Thyroid gland (tissue), 4 donors: ENCODE data around the gene TMEM98. TPM values are rescaled to one million over a fixed set of nuclear protein-coding genes. Genes with fewer than 3 reads are reported as not detected.

Experiments used
- DNase-seq, 2 donors: peaks; one replicate each; pipeline ENCODE4 v3.0.0-alpha.2; 2019
- H3K27ac ChIP-seq, 3 donors: fragments of 200-600 bp; sonication (generic); 1 replicate in 2 of 3; 2 replicates in 1 of 3; pipeline ENCODE4 v1.5.1; 2016 to 2019; ENCODE audit warnings: mild to moderate bottlenecking in 1 of 3, moderate library complexity in 1 of 3
- H3K27me3 ChIP-seq: fragments of 200-600 bp; sonication (generic); one replicate; pipeline ENCODE4 v1.5.1; 2019
- H3K36me3 ChIP-seq, 2 donors: fragments of 200-600 bp; sonication (generic); one replicate each; pipeline ENCODE4 v1.5.1; 2016 to 2019
- H3K4me1 ChIP-seq, 2 donors: fragments of 200-600 bp; sonication (generic); one replicate each; pipeline ENCODE4 v1.5.1; 2017 to 2019
- H3K4me3 ChIP-seq, 3 donors: fragments of 200-600 bp; sonication (generic); replicated peaks in 1 of 3; 1 replicate in 2 of 3; 2 replicates in 1 of 3; pipeline ENCODE4 v1.5.1; 2016; ENCODE audit warnings: mild to moderate bottlenecking in 1 of 3
- H3K9me3 ChIP-seq: fragments of 200-600 bp; sonication (generic); one replicate; pipeline ENCODE4 v1.5.1; 2017
- POLR2A ChIP-seq, 2 donors: fragments of 450-650 bp; IDR thresholded peaks; one replicate each; pipeline ENCODE4 v1.6.1; 2017; ENCODE audit warnings: antibody characterized with exemption in 2 of 2, mild to moderate bottlenecking in 2 of 2, moderate library complexity in 1 of 2
- WGBS, 2 donors: methylation state at CpG; one replicate each; pipeline ENCODE4 v1.1.5; 2017; 5-methylcytosine and 5-hydroxymethylcytosine counted together
- intact Hi-C: fragments of 100-400 bp; cut with DNase I; formaldehyde crosslinking; loops from one replicate; pipeline ENCODE4 v1.15.1; 2023
- total RNA-seq, 4 donors: library from RNA; depleted of rRNA; stranded (reverse); fragments of >200 nt; gene quantifications; one replicate each; pipeline ENCODE4 v1.2.3, GENCODE V29; 2016
- TF ChIP-seq, protein P1 (sequence below), 6 experiments: fragments of 200-600 bp in 3 of 6; fragments of 450-650 bp in 3 of 6; sonication (generic) in 3 of 6; IDR thresholded peaks; one replicate each; pipeline ENCODE4 v1.5.1; 2016 to 2019; ENCODE audit warnings: antibody characterized with exemption in 6 of 6, mild to moderate bottlenecking in 2 of 6, inconsistent platforms in 1 of 6, moderate library complexity in 1 of 6

The TMEM98 gene, protein sequence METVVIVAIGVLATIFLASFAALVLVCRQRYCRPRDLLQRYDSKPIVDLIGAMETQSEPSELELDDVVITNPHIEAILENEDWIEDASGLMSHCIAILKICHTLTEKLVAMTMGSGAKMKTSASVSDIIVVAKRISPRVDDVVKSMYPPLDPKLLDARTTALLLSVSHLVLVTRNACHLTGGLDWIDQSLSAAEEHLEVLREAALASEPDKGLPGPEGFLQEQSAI
- total RNA-seq, result 100 to 1,000 TPM in 1 of 4 donors, 10 to 100 TPM in 3; 57.0 to 121 (median 74.8) TPM

DNA sequence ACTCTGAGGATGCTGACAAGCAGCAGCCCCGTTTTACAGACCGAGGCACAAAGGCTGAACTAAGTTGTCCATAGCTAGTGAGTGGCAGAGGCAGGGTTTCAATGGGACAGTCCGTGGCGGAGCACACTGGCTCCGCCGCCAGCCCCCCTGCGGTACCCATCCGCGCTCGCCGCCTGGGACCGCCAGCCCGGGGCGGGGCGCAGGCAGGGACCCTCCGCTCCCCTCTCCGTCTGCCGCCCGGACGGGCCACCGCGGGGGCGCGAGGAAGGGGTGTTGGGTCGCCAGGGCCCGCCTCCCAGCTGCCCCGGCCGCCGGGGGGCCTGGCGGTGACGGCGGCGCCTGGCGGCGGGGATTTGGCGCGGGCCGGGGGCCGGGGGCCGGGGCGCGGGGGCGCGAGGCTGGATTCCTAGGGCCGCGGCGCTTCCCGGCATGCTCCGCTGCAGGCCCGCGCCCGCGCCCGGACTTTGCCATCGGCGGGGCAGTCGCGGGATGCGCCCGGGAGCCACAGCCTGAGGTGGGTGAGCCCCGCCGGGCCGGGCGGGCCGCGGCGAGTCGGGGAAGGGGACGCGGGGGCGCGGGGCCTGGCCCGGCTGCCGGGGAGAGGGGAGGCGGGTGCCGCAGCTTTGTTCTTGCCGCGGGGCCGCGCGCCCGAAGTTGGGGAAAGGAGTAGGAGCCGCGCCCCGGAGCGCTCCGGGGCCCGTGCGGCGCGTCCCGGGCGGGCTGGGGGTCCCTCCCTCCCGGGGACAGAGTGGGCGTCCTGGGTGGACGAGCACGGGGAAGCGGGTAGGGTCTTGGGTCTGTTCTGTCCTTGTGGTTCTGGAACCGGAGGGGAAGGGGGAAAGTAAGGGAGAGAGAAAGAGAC is at the start of gene TMEM98:
Gene TMEM98, plus strand, starts transcription at position 430 of the 862 bp plus-strand sequence. CDS start 3,376 bp downstream, outside the sequence.
- peak; percentile 32 to 36 for DNase-seq
- Histone ChIP-seq H3K27ac (peak within 1 kb of the TSS in 2 of 3 donors; percentile 61 to 62), H3K4me3 (peak within 1 kb of the TSS; percentile 34 to 65 (median 63)), H3K9me3 (no peaks in the 10 kb centered on the region), H3K36me3 (no peaks in the 10 kb centered on the region), H3K27me3 (no peaks in the 10 kb centered on the region), H3K4me1 (peaks cover 10 to 12% of the 10 kb centered on the region in 2 donors)
- intact Hi-C loops, result no loop called here
- 1 to 2% methylated on average over 18 to 24 of the region's 99 CpGs for WGBS, 2 donors
- TF ChIP-seq, protein P1, sequence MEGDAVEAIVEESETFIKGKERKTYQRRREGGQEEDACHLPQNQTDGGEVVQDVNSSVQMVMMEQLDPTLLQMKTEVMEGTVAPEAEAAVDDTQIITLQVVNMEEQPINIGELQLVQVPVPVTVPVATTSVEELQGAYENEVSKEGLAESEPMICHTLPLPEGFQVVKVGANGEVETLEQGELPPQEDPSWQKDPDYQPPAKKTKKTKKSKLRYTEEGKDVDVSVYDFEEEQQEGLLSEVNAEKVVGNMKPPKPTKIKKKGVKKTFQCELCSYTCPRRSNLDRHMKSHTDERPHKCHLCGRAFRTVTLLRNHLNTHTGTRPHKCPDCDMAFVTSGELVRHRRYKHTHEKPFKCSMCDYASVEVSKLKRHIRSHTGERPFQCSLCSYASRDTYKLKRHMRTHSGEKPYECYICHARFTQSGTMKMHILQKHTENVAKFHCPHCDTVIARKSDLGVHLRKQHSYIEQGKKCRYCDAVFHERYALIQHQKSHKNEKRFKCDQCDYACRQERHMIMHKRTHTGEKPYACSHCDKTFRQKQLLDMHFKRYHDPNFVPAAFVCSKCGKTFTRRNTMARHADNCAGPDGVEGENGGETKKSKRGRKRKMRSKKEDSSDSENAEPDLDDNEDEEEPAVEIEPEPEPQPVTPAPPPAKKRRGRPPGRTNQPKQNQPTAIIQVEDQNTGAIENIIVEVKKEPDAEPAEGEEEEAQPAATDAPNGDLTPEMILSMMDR (IDR thresholded peaks at IDR 0.05), result no peak
- TF ChIP-seq POLR2A (IDR thresholded peaks at IDR 0.05), result no peak

DNA sequence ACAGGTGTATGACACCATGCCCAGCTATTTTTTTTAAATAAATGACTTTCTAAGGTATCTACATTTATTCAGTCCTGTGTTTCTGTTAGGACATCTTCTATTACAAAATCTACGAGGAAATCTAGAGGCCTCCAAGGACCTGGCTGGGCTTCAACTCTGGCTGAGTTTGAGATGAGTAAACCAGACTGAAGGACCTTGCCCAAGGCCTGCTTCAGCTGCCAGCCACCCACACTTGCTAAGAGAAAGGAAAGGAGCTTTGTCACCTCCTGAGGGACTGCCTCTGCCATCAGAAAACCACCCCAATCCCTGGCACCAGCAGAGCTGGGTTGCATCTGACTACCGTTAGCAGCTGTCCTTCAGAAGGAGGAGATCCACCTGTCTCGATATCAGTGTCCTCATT is 49.7 kb upstream of the TMEM98 start:
- peak; percentile 72 to 81 for DNase-seq
- Histone ChIP-seq H3K27ac (no peak overlapping the region), H3K27me3 (no peaks in the 10 kb centered on the region), H3K36me3 (no peaks in the 10 kb centered on the region), H3K4me3 (no peak overlapping the region), H3K9me3 (no peaks in the 10 kb centered on the region), H3K4me1 (peaks cover 4 to 22% of the 10 kb centered on the region in 2 donors)
- 59 to 83% methylated on average over 3 of the region's 3 CpGs for WGBS, 2 donors
- intact Hi-C loops, result loop anchor here (5.0 to 10.0 kb wide), 2 partner anchors 56 to 57 kb away; no protein-coding TSS in a partner anchor
- TF ChIP-seq POLR2A (IDR thresholded peaks at IDR 0.05), result no peak
- TF ChIP-seq, protein P1 (IDR thresholded peaks at IDR 0.05), result no peak

DNA sequence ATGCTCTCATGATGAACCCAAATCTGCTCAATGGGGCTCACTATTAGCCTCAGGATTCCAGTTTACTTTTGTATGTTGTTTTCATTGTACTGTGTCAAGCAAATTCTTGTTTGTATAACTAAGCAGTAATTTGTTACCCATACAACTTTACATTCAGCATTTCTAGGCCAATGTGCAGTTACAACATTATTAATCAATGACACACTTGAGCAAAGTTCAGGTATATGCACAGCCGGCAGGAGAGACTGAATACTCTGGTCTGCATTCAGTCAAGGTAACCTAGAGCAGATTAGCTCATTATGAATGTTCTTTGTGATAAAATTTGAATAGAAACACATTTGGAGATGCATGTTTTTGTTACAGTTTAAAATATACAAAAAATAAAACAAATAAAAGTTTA is 48.8 kb upstream of the TMEM98 start:
- 86 to 90% methylated on average over 1 of the region's 1 CpG for WGBS, 2 donors
- intact Hi-C loops, result loop anchor here (5.0 to 10.0 kb wide), 2 partner anchors 56 to 57 kb away; no protein-coding TSS in a partner anchor

DNA sequence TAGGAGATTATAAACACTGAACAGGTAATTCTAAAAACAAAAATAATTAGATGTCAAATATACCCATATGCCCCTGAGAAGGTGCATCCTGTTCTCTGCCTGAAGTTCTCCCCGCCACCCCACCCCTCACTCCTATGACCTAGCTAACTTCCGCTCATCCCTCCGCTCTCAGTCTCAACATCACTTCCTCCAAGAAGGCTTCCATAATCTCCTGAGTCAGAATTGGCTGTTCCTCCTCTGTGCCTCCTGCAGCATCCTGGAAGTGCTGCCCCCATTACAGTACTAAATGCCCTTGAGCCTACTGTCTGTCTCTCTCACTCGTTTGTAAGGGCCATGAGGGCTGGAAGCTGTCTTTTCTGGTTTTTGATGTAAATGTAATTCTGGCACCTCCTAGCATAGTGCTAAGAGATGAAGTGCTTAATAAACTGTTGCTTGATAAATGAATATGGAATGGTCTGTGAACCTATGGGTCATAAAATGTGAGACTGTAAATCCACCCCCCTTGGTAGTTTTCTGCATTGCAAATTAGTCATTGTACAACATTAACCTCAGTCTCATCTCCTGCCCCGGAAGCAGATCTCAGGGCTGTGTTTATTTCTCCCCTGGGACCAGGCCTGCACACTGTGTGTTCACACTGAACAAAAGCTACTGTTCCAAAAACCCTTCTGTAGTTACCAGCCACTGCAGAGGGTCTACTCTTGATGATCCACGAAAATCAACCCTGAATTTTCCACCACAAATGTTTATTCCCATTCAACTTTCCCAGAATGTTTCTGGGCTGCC is 47.1 kb upstream of the TMEM98 start:
- intact Hi-C loops, result no loop called here
- H3K27ac ChIP-seq, result no peak overlapping the region
- DNase-seq, result no peak
- H3K4me1 ChIP-seq, result peaks cover 1 to 6% of the 10 kb centered on the region in 2 donors
- H3K9me3 ChIP-seq, result no peaks in the 10 kb centered on the region
- H3K4me3 ChIP-seq, result no peak overlapping the region
- no peaks in the 10 kb centered on the region for H3K27me3 ChIP-seq
- TF ChIP-seq, protein P1 (IDR thresholded peaks at IDR 0.05), result no peak
- WGBS, 2 donors, result 84 to 86% methylated on average over 6 of the region's 6 CpGs
- H3K36me3 ChIP-seq, result no peaks in the 10 kb centered on the region

More for the DNA sequence above, 48.8 kb upstream of the TMEM98 start:
- Histone ChIP-seq H3K27ac (no peak overlapping the region), H3K4me3 (no peak overlapping the region), H3K4me1 (peaks cover 4 to 16% of the 10 kb centered on the region in 2 donors), H3K36me3 (no peaks in the 10 kb centered on the region), H3K9me3 (no peaks in the 10 kb centered on the region), H3K27me3 (no peaks in the 10 kb centered on the region)
- no peak for DNase-seq
- TF ChIP-seq, protein P1 (IDR thresholded peaks at IDR 0.05), result no peak
- TF ChIP-seq POLR2A (IDR thresholded peaks at IDR 0.05), result no peak
